Ishikawa (cell line): Measurements from ENCODE around the gene GAS2.
A peak's percentile ranks its signal among the peaks of the same experiment; 100 is the strongest.

Experiments used
- CEBPB ChIP-seq: IDR thresholded peaks from 2 replicates; pipeline ENCODE4 v1.6.1; 2012
- CREB1 ChIP-seq: IDR thresholded peaks from 2 replicates; pipeline ENCODE4 v1.6.1; 2012; ENCODE audit warnings: low read depth
- EGR1 ChIP-seq: IDR thresholded peaks from 2 replicates; pipeline ENCODE4 v1.6.1; 2012
- EP300 ChIP-seq: IDR thresholded peaks from 2 replicates; pipeline ENCODE4 v1.6.1; 2012; ENCODE audit warnings: borderline replicate concordance
- FOXM1 ChIP-seq: IDR thresholded peaks from 2 replicates; pipeline ENCODE4 v1.6.1; 2012; ENCODE audit warnings: low read depth, borderline replicate concordance
- MAX ChIP-seq: IDR thresholded peaks from 2 replicates; pipeline ENCODE4 v1.6.1; 2012
- NFIC ChIP-seq: IDR thresholded peaks from 2 replicates; pipeline ENCODE4 v1.6.1; 2012
- RAD21 ChIP-seq: IDR thresholded peaks from 2 replicates; pipeline ENCODE4 v1.6.1; 2012; ENCODE audit warnings: low read depth
- TAF1 ChIP-seq: IDR thresholded peaks from 2 replicates; pipeline ENCODE4 v1.6.1; 2012; ENCODE audit warnings: low read depth, mild to moderate bottlenecking
- TCF12 ChIP-seq: IDR thresholded peaks from 2 replicates; pipeline ENCODE4 v1.6.1; 2012; ENCODE audit warnings: low read depth
- TEAD4 ChIP-seq: IDR thresholded peaks from 2 replicates; pipeline ENCODE4 v1.6.1; 2012
- USF1 ChIP-seq: IDR thresholded peaks from 2 replicates; pipeline ENCODE4 v1.6.1; 2012
- YY1 ChIP-seq: IDR thresholded peaks from 2 replicates; pipeline ENCODE4 v1.6.1; 2012; ENCODE audit warnings: low read depth
- ZBTB7A ChIP-seq: IDR thresholded peaks from 2 replicates; pipeline ENCODE4 v1.6.1; 2012; ENCODE audit warnings: low read depth
- TF ChIP-seq, protein P1 (sequence below): IDR thresholded peaks from 2 replicates; pipeline ENCODE4 v1.6.1; 2012; ENCODE audit warnings: low read depth, mild to moderate bottlenecking

The GAS2 gene

GRCh38 chr11:22734628-22735345 is 68.4 kb downstream of the GAS2 start:
- TF ChIP-seq MAX (no peak), CEBPB (0 out of 2 replicates have a peak, but pooled peaks have one; percentile 35)

- TF ChIP-seq TAF1, result no peak
- no peak for TF ChIP-seq ZBTB7A
- TF ChIP-seq RAD21, result no peak
- TF ChIP-seq CEBPB, result no peak
- no peak for TF ChIP-seq NFIC
- TF ChIP-seq EGR1, result no peak
- TF ChIP-seq USF1, result no peak
- TF ChIP-seq CREB1, result no peak
- TF ChIP-seq FOXM1, result no peak
- TF ChIP-seq TEAD4, result no peak
- TF ChIP-seq YY1, result no peak
- TF ChIP-seq MAX, result no peak
- TF ChIP-seq, protein P1, sequence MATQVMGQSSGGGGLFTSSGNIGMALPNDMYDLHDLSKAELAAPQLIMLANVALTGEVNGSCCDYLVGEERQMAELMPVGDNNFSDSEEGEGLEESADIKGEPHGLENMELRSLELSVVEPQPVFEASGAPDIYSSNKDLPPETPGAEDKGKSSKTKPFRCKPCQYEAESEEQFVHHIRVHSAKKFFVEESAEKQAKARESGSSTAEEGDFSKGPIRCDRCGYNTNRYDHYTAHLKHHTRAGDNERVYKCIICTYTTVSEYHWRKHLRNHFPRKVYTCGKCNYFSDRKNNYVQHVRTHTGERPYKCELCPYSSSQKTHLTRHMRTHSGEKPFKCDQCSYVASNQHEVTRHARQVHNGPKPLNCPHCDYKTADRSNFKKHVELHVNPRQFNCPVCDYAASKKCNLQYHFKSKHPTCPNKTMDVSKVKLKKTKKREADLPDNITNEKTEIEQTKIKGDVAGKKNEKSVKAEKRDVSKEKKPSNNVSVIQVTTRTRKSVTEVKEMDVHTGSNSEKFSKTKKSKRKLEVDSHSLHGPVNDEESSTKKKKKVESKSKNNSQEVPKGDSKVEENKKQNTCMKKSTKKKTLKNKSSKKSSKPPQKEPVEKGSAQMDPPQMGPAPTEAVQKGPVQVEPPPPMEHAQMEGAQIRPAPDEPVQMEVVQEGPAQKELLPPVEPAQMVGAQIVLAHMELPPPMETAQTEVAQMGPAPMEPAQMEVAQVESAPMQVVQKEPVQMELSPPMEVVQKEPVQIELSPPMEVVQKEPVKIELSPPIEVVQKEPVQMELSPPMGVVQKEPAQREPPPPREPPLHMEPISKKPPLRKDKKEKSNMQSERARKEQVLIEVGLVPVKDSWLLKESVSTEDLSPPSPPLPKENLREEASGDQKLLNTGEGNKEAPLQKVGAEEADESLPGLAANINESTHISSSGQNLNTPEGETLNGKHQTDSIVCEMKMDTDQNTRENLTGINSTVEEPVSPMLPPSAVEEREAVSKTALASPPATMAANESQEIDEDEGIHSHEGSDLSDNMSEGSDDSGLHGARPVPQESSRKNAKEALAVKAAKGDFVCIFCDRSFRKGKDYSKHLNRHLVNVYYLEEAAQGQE, result no peak
- no peak for TF ChIP-seq EP300
- no peak for TF ChIP-seq TCF12
Observed at GRCh38 chr11:22742157-22742613, 75.8 kb downstream of the GAS2 start.

DNA sequence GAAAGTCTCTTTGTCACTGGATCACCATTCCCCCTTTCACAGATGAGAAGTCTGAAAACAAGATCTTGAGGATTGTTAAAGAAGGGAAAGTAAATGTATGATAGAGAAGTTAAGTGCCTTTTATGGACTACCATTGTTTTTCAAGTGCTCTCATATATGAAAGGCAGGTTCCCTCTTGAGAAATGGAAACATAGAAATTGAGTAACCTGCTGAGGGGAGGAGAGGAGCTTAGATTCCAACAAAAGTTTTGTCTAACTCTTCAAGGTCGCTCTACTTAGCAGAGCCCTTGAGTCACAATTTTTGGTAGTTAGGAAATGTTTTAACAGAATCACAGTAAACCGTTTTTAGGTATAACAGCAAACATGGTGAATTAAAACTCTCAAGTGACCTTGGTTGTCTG is 83.1 kb downstream of the GAS2 start:
- TF ChIP-seq EGR1 (no peak), CREB1 (no peak), FOXM1 (no peak), TCF12 (no peak), YY1 (no peak), TAF1 (no peak), RAD21 (no peak), USF1 (no peak), ZBTB7A (no peak), CEBPB (no peak), NFIC (no peak)
- TF ChIP-seq, protein P1, result no peak

GRCh38 chr11:22752908-22753310 is 86.5 kb downstream of the GAS2 start:
- TF ChIP-seq CREB1 (no peak), TCF12 (no peak), EP300 (no peak), YY1 (no peak), FOXM1 (no peak), EGR1 (no peak), RAD21 (no peak), USF1 (no peak), NFIC (no peak)

DNA sequence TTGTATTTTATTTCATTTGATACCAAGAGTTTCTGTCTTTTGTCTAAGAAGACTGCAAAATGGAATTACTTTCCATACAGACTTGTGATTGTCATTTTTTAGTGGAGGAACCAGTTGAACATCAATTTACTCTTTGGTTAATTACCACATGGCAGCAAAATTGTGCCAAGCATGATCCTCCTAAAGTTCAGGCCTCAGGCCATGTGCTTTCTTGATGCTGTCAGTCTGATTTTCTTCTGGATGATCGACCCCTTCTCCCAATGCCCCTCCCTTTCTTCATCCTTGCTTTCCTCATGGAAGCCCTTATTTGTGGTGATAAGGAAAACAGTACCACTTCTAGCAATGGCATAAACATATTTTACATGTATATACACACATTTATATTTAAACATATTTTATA is 87.0 kb downstream of the GAS2 start:
- TF ChIP-seq, protein P1, result no peak
- TF ChIP-seq CREB1, result no peak
- TF ChIP-seq TAF1, result no peak
- TF ChIP-seq CEBPB, result no peak
- no peak for TF ChIP-seq RAD21
- TF ChIP-seq TEAD4, result no peak
- no peak for TF ChIP-seq MAX
